CD4-positive, alpha-beta T cell treated with Interferon gamma for 1 hour (primary cell): ENCODE measurements around the gene BRCA2.
"Not testable (repeated sequence)": the region's sequence is repeated elsewhere in the genome, so short reads cannot be mapped to it uniquely, and the experiment has no call there.

Experiments used
- DNase-seq: peaks from one replicate; pipeline ENCODE4 v3.0.0-alpha.2; 2020

BRCA2 gene

DNA sequence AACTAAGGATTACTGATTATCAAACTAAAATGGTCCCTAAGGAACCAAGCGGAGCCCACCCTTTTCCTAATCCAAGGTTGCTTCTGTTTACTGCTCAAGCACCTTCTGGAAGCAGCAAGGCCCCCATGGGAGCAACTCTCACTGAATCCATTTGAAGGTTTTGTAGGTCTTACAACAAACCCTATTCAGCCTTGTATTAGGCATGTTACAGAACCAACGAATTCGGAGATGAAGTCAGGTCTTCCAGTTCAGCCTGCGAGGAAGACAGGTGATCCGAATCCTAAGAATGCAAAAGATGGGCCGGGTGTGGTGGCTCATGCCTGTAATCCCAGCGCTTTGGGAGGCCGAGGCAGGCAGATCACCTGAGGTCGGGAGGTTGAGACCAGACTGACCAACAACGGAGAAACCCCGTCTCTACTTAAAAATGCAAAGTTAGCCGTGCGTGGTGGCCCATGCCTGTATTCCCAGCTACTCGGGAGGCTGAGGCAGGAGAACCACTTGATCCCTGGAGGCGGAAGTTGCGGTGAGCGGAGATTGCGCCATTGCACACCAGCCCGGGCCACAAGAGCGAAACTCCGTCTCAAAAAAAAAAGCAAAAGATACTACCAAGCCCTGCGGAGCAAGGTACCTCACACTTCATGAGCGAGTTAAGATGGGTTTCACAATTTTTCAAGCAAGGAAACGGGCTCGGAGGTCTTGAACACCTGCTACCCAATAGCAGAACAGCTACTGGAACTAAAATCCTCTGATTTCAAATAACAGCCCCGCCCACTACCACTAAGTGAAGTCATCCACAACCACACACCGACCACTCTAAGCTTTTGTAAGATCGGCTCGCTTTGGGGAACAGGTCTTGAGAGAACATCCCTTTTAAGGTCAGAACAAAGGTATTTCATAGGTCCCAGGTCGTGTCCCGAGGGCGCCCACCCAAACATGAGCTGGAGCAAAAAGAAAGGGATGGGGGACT lies 754 bp upstream of the BRCA2 start:
- peak; percentile 77 for DNase-seq

DNA sequence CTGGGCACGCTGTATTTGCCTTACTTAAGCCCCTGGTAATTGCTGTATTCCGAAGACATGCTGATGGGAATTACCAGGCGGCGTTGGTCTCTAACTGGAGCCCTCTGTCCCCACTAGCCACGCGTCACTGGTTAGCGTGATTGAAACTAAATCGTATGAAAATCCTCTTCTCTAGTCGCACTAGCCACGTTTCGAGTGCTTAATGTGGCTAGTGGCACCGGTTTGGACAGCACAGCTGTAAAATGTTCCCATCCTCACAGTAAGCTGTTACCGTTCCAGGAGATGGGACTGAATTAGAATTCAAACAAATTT lies 676 bp downstream of the BRCA2 start:
- no peak for DNase-seq

DNA sequence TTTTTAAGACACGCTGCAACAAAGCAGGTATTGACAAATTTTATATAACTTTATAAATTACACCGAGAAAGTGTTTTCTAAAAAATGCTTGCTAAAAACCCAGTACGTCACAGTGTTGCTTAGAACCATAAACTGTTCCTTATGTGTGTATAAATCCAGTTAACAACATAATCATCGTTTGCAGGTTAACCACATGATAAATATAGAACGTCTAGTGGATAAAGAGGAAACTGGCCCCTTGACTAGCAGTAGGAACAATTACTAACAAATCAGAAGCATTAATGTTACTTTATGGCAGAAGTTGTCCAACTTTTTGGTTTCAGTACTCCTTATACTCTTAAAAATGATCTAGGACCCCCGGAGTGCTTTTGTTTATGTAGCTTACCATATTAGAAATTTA lies 1.2 kb downstream of the BRCA2 start:
- no peak for DNase-seq

DNA sequence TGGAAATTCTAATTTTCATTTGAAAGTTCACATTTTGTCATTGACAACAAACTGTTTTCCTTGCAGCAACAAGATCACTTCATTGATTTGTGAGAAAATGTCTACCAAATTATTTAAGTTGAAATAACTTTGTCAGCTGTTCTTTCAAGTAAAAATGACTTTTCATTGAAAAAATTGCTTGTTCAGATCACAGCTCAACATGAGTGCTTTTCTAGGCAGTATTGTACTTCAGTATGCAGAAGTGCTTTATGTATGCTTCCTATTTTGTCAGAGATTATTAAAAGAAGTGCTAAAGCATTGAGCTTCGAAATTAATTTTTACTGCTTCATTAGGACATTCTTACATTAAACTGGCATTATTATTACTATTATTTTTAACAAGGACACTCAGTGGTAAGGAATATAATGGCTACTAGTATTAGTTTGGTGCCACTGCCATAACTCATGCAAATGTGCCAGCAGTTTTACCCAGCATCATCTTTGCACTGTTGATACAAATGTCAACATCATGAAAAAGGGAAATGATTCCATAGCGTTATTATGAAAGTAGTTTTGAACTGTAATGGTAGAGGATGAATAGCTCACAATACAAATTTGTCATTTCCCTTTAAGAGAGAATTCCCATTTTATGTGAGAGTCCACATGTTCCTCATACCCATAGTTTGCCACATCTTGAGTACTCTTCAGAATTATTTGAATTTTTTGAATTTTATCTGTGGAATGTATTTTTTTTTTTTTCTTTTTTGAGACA lies 2.6 kb downstream of the BRCA2 start:
- no peak for DNase-seq

DNA sequence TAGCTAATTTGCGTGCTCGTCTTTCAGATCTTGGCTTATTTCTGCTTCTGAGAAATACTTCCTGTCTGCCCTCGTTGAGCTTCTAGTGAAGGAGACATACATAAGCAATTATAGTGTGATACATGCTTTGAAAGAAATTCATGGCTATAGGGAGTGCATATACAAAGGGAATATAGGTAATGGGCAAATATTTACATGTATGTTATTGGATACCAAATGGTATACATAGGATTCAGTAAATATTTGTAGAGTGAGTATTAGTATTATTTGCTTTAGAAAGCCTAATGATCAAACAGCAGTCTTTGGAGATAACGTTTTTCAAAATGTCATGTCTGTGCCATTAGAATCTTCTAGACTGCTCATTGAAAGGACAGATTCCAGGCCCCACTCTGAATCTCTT lies 5.2 kb downstream of the BRCA2 start:
- no peak for DNase-seq

GRCh38 chr13:32323912-32324311 lies 8.6 kb downstream of the BRCA2 start:
- DNase-seq = no peak

DNA sequence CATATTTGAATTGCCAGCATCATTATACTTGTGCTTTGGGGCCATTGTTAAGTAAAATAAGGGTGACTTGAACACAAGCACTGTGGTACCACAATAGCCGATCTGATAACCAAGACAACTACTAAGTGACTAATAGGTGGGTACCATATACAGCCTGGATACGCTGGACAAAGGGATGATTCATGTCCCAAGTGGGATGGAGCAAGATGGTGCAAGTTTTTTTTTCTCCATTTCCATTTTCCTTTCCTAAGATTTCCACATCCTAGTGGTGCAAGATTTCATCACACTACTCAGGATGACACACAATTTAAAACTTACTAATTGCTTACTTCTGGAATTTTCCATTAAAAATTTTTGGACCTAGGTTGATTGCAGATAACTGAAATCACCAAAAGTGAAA lies 15.1 kb downstream of the BRCA2 start:
- DNase-seq = no peak

DNA sequence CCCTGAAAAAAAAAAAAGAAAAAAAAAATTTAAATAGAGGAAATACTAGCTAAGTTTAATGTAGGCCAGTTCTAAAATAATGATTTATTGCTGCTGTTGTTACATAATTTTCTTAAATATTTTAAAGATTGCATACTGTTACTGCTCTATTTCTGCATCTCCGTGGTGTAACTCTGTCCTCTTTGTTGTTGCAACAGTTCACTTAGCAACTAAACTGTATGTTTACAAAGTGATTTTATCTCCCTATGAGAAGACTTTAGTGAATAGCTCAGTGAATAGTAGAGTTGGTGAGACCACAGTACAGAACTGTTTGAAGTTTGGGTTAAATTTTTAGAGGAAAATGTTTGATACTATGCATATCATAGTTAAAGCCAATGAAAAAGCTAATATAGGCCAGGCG lies 19.4 kb downstream of the BRCA2 start:
- DNase-seq = no peak

GRCh38 chr13:32340914-32341313 lies 25.6 kb downstream of the BRCA2 start:
- no peak for DNase-seq

DNA sequence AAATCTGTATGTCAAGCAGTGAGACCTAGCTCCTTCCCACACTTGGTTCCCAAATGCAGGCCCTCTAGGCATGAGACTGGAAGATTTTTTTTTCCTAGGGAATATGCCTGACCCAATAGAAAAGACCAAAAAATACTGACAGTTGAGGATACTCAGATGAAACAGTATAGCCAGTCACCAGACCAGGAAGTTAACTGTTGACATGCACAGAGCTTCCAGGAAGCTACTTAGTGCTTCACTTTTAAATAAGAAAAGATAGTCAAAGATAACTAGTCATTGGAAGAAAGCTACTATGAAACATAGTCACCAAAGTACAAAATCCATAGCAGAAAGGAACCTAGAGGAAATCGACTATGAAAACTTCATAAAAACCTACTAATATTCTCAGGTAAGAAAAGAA lies 32.3 kb downstream of the BRCA2 start:
- no peak for DNase-seq

- DNase-seq = not testable (repeated sequence)
These were observed 35.6 kb downstream of the BRCA2 start for GRCh38 chr13:32350839-32351441.

- no peak for DNase-seq
These were observed 38.7 kb downstream of the BRCA2 start for GRCh38 chr13:32354040-32354439.

GRCh38 chr13:32355935-32356334 lies 40.6 kb downstream of the BRCA2 start:
- DNase-seq = not testable (repeated sequence)

DNA sequence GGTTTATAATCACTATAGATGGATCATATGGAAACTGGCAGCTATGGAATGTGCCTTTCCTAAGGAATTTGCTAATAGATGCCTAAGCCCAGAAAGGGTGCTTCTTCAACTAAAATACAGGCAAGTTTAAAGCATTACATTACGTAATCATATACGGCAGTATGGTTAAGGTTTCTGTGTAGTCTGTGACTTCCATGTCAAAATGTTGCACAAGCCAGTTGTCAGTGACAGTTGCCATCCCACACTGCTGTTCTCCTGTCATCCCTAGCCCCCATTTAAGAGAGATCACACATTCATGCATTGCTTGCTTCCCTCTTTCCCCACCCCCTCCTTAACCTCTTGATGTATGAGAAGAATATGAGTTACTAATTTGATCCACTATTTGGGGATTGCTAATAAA lies 47.3 kb downstream of the BRCA2 start:
- no peak for DNase-seq

- no peak for DNase-seq
These were observed 55.5 kb downstream of the BRCA2 start for GRCh38 chr13:32370805-32371204.

- DNase-seq = no peak
These were observed 61.5 kb downstream of the BRCA2 start for GRCh38 chr13:32376642-32377415.

DNA sequence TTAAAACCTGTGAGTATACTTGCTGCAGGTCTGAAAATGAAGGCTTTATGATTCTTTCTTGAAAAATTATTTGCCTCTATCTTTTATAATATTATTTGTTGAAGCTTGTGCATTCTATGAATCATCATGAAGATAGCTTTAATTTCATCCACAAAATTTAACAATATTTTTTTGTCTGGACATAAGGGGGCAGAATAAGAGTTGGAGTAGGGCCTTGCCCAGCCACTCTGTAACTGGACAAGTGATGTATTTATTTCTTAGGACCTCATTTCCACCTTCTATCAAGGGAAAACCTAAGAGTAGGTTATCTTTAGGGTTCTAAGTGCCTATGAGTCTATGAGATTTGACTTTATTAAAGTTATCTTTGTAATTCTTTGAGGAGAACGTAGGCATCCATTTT lies 62.7 kb downstream of the BRCA2 start:
- no peak for DNase-seq

GRCh38 chr13:32381539-32381938 lies 66.2 kb downstream of the BRCA2 start:
- no peak for DNase-seq

DNA sequence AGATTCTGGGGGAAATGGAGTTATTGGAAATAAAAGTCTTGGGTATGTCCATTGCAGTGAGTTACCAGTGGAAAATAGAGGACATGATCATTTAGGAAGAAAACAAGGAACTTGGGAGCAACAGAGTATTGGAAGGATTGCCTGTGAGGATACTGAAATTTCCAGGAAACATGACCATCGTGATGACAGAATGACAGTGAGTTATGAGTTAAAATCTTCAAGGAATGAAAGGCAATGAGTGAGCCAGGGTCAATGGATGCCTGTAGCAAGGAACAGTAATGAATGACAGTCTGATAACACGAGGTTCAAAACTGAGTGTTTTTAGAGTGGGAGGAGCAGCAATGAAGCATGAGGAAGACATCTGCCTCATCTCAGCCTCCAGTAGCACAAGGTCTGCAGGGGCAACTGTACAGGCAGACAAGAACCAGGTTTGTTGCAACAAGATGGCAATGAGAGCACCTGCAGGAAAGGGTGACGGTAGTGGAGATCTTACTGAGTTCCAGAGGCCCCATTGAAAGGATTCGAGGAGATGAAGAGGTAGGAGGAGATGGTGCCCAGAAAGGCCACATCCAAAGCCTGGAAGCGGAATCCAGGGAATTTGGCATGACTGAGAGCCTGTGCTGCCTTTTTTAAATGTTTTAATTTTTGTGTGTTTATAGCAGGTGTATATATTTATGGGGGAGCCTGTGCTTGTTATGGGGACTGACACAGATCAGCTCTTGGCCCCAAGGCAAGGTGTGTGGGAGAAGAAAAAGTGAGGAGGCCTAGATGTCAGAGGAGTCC lies 68.7 kb downstream of the BRCA2 start:
- DNase-seq = no peak

DNA sequence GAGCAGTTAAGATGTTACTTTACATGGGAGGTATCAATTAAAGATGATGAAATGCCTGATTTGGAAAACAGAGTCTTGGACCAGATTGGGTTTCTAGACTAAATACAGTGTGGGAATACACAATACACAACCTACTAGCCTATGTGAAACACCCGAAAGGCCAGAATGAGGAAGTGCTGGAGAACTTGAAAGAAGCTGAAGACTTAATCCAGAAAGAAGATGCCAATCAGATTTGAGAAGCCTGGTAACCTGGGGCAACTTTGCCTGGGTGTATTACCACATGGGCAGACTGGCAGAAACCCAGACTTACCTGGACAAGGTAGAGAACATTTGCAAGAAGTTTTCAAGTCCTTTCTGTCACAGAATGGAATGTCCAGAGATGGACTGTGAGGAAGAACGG lies 69.4 kb downstream of the BRCA2 start:
- DNase-seq = no peak

- DNase-seq = no peak
These were observed 70.1 kb downstream of the BRCA2 start for GRCh38 chr13:32385410-32385809.

DNA sequence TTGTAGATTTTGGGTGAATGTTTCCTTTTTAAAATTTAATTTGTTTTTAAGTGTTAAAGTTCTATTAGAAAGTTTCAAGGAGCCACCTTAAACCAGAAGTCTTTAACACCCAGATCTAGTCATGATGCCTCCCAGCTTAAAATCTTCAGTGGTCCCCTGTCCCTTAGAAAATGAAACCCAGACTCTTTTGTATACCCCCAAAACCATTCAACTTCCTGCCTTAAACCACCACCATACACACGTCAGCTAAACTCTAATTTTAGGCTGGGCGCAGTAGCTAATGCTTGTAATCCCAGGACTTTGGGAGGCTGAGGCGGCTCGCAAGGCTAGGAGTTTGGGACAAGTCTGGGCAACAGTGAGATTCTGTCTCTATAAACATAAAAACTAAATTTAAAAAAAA lies 74.7 kb downstream of the BRCA2 start:
- no peak for DNase-seq
